Neural progenitor cell (in vitro differentiated cells): ENCODE results near the gene LRRC58. TPM values are rescaled to one million over a fixed set of nuclear protein-coding genes. Genes with fewer than 3 reads are reported as not detected.

Experiments
- DNase-seq: peaks from one replicate; pipeline ENCODE4 v3.0.0-alpha.2; 2016; ENCODE audit warnings: low spot score
- H2AFZ ChIP-seq: fragments of 200-600 bp; sonication (generic); replicated peaks from 2 replicates; pipeline ENCODE4 v1.6.1; 2016; ENCODE audit warnings: antibody characterized with exemption
- H3F3A ChIP-seq: fragments of 200-600 bp; sonication (generic); 2 replicates; pipeline ENCODE4 v1.6.1; 2016; ENCODE audit warnings: antibody characterized with exemption, low read depth
- H3K27ac ChIP-seq: fragments of 200-600 bp; sonication (generic); 2 replicates; pipeline ENCODE4 v1.5.1; 2016; ENCODE audit warnings: mild to moderate bottlenecking
- H3K27me3 ChIP-seq: fragments of 200-600 bp; sonication (generic); 2 replicates; pipeline ENCODE4 v1.6.1; 2016; ENCODE audit warnings: mild to moderate bottlenecking, moderate library complexity
- H3K36me3 ChIP-seq: fragments of 200-600 bp; sonication (generic); 2 replicates; pipeline ENCODE4 v1.5.1; 2016
- H3K4me1 ChIP-seq: fragments of 200-600 bp; sonication (generic); 2 replicates; pipeline ENCODE4 v1.6.1; 2016; ENCODE audit warnings: mixed run types
- H3K4me2 ChIP-seq: fragments of 200-600 bp; sonication (generic); 2 replicates; pipeline ENCODE4 v1.6.1; 2016
- H3K4me3 ChIP-seq: fragments of 200-600 bp; sonication (generic); 2 replicates; pipeline ENCODE4 v1.5.1; 2016
- H3K79me2 ChIP-seq: fragments of 200-600 bp; sonication (generic); 2 replicates; pipeline ENCODE4 v1.6.1; 2016; ENCODE audit warnings: low read depth
- H3K9ac ChIP-seq: fragments of 200-600 bp; sonication (generic); 2 replicates; pipeline ENCODE4 v1.6.1; 2016
- H3K9me3 ChIP-seq: fragments of 200-600 bp; sonication (generic); 2 replicates; pipeline ENCODE4 v1.5.1; 2016; ENCODE audit warnings: low read depth
- H4K20me1 ChIP-seq: fragments of 200-600 bp; sonication (generic); 2 replicates; pipeline ENCODE4 v1.6.1; 2016; ENCODE audit warnings: low read depth
- H3K27ac Mint-ChIP-seq: 3 replicates; pipeline ENCODE4 v1.8.0; 2021; ENCODE audit warnings: mixed read lengths
- H3K27me3 Mint-ChIP-seq: 2 replicates; pipeline ENCODE4 v1.8.0; 2022; ENCODE audit warnings: low read depth, mild to moderate bottlenecking, inconsistent platforms, moderate library complexity, mixed read lengths; ENCODE audit not compliant: insufficient read depth
- H3K36me3 Mint-ChIP-seq: 3 replicates; pipeline ENCODE4 v1.8.0; 2021; ENCODE audit warnings: mixed read lengths
- H3K4me1 Mint-ChIP-seq: 3 replicates; pipeline ENCODE4 v1.8.0; 2021; ENCODE audit warnings: mixed read lengths
- H3K4me3 Mint-ChIP-seq: 3 replicates; pipeline ENCODE4 v1.8.0; 2021; ENCODE audit warnings: mild to moderate bottlenecking, moderate library complexity, mixed read lengths
- H3K9me3 Mint-ChIP-seq: 3 replicates; pipeline ENCODE4 v1.8.0; 2020; ENCODE audit warnings: mixed read lengths
- CTCF ChIP-seq: fragments of 200-600 bp; sonication (generic); IDR thresholded peaks from 2 replicates; pipeline ENCODE4 v1.5.1; 2017; ENCODE audit warnings: antibody characterized with exemption, mild to moderate bottlenecking
- EZH2 ChIP-seq: fragments of 200-600 bp; sonication (generic); IDR thresholded peaks from 2 replicates; pipeline ENCODE4 v1.6.1; 2017; ENCODE audit warnings: antibody characterized with exemption, mild to moderate bottlenecking, moderate library complexity
- EZH2phosphoT487 ChIP-seq: fragments of 200-600 bp; sonication (generic); IDR thresholded peaks from 2 replicates; pipeline ENCODE4 v1.6.1; 2017; ENCODE audit warnings: antibody characterized with exemption
- total RNA-seq: library from RNA; depleted of rRNA; stranded (reverse); fragments of >200 nt; gene quantifications from 2 replicates; pipeline ENCODE4 v1.2.3, GENCODE V29; 2015; ENCODE audit warnings: low replicate concordance

The LRRC58 gene
- total RNA-seq, 1 donor from 2014 or later, result 29.2 TPM

- H3K27me3 ChIP-seq, result peaks cover 24% of the 10 kb centered on the region
- peaks cover 23% of the 10 kb centered on the region for H3K4me1 Mint-ChIP-seq
- no peaks in the 10 kb centered on the region for H3K9me3 Mint-ChIP-seq
- no peaks in the 10 kb centered on the region for H3K9me3 ChIP-seq
- H3K36me3 Mint-ChIP-seq, result peaks cover 10% of the 10 kb centered on the region
- H3K4me3 ChIP-seq, result no peak overlapping the region
- peaks cover 17% of the 10 kb centered on the region for H3K4me1 ChIP-seq
- H3K4me2 ChIP-seq, result peak overlapping the region; percentile 90
- no peaks in the 10 kb centered on the region for H4K20me1 ChIP-seq
- H3K27ac Mint-ChIP-seq, result no peak overlapping the region
- no peak overlapping the region for H3K9ac ChIP-seq
- no peak for DNase-seq
- peaks cover 28% of the 10 kb centered on the region for H3K79me2 ChIP-seq
- peaks cover 7% of the 10 kb centered on the region for H3F3A ChIP-seq
- no peaks in the 10 kb centered on the region for H3K36me3 ChIP-seq
- no peak overlapping the region for H2AFZ ChIP-seq
- no peak for TF ChIP-seq EZH2phosphoT487
- no peak for TF ChIP-seq EZH2
- TF ChIP-seq CTCF, result no peak
- no peak overlapping the region for H3K27ac ChIP-seq
- no peaks in the 10 kb centered on the region for H3K27me3 Mint-ChIP-seq
- peak overlapping the region; percentile 95 for H3K4me3 Mint-ChIP-seq
These were observed 1.3 kb upstream of the LRRC58 start for GRCh38 chr3:120350401-120350941.

- H3K27ac ChIP-seq, result no peak overlapping the region
- H3K4me3 ChIP-seq, result peak overlapping the region; percentile 61
- Mint-ChIP-seq H3K4me3 (peak overlapping the region; percentile 95), H3K36me3 (peaks cover 12% of the 10 kb centered on the region), H3K9me3 (no peaks in the 10 kb centered on the region), H3K27ac (peak overlapping the region; percentile 89), H3K4me1 (peaks cover 23% of the 10 kb centered on the region), H3K27me3 (no peaks in the 10 kb centered on the region)
- H4K20me1 ChIP-seq, result no peaks in the 10 kb centered on the region
- H2AFZ ChIP-seq, result peak overlapping the region; percentile 72
- DNase-seq, result no peak
- peaks cover 24% of the 10 kb centered on the region for H3K27me3 ChIP-seq
- peaks cover 17% of the 10 kb centered on the region for H3K4me1 ChIP-seq
- TF ChIP-seq EZH2phosphoT487 (no peak), CTCF (no peak), EZH2 (no peak)
- no peaks in the 10 kb centered on the region for H3K36me3 ChIP-seq
- no peaks in the 10 kb centered on the region for H3K9me3 ChIP-seq
- H3K4me2 ChIP-seq, result peak overlapping the region; percentile 90
- no peak overlapping the region for H3K9ac ChIP-seq
- H3K79me2 ChIP-seq, result peaks cover 35% of the 10 kb centered on the region
- H3F3A ChIP-seq, result peaks cover 7% of the 10 kb centered on the region
These were observed 636 bp upstream of the LRRC58 start for GRCh38 chr3:120349855-120350125.

GRCh38 chr3:120348065-120348990 is 826 bp downstream of the LRRC58 start:
- Mint-ChIP-seq H3K9me3 (no peaks in the 10 kb centered on the region), H3K4me3 (peak overlapping the region; percentile 95), H3K27me3 (no peaks in the 10 kb centered on the region), H3K36me3 (peaks cover 19% of the 10 kb centered on the region), H3K27ac (peak overlapping the region; percentile 62), H3K4me1 (peaks cover 23% of the 10 kb centered on the region)
- H3F3A ChIP-seq, result peaks cover 7% of the 10 kb centered on the region
- H3K27me3 ChIP-seq, result peaks cover 24% of the 10 kb centered on the region
- peaks cover 45% of the 10 kb centered on the region for H3K79me2 ChIP-seq
- H3K4me2 ChIP-seq, result peak overlapping the region; percentile 90
- TF ChIP-seq EZH2phosphoT487 (no peak), CTCF (no peak), EZH2 (peak; percentile 38)
- H3K4me1 ChIP-seq, result peaks cover 17% of the 10 kb centered on the region
- DNase-seq, result peak; percentile 11
- no peaks in the 10 kb centered on the region for H3K9me3 ChIP-seq
- H3K27ac ChIP-seq, result peak overlapping the region; percentile 46
- peak overlapping the region; percentile 72 for H2AFZ ChIP-seq
- no peaks in the 10 kb centered on the region for H4K20me1 ChIP-seq
- no peaks in the 10 kb centered on the region for H3K36me3 ChIP-seq
- H3K9ac ChIP-seq, result peak overlapping the region; percentile 28
- peak overlapping the region; percentile 61 for H3K4me3 ChIP-seq
